H9 (cell line): ENCODE results near the gene TRH. TPM values are rescaled to one million over a fixed set of nuclear protein-coding genes. Genes with fewer than 3 reads are reported as not detected.

ENCODE experiments used
- DNase-seq: peaks from one replicate; pipeline ENCODE4 v3.0.0-alpha.2; 2017
- H2AFZ ChIP-seq: one replicate; pipeline ENCODE4 v1.6.1; 2013; ENCODE audit warnings: mild to moderate bottlenecking, low read length, control low read depth, moderate library complexity
- H2AK5ac ChIP-seq: 2 replicates; pipeline ENCODE4 v1.6.1; 2013; ENCODE audit warnings: low read length, control low read depth, mixed read lengths; ENCODE audit not compliant: insufficient read length
- H2BK120ac ChIP-seq: one replicate; pipeline ENCODE4 v1.6.1; 2013; ENCODE audit warnings: low read depth, mild to moderate bottlenecking, low read length, control low read depth, inconsistent platforms; ENCODE audit not compliant: poor library complexity, severe bottlenecking
- H2BK12ac ChIP-seq: 2 replicates; pipeline ENCODE4 v1.6.1; 2013; ENCODE audit warnings: low read length, control low read depth, mixed read lengths, low read depth; ENCODE audit not compliant: insufficient read length
- H2BK15ac ChIP-seq: 2 replicates; pipeline ENCODE4 v1.6.1; 2013; ENCODE audit warnings: low read depth, low read length, control low read depth
- H2BK20ac ChIP-seq: one replicate; pipeline ENCODE4 v1.6.1; 2013; ENCODE audit warnings: low read depth, mild to moderate bottlenecking, low read length, control low read depth, inconsistent platforms; ENCODE audit not compliant: poor library complexity, severe bottlenecking
- H2BK5ac ChIP-seq: 2 replicates; pipeline ENCODE4 v1.6.1; 2013; ENCODE audit warnings: low read length, control low read depth, mixed read lengths; ENCODE audit not compliant: insufficient read length
- H3K14ac ChIP-seq: 2 replicates; pipeline ENCODE4 v1.6.1; 2013; ENCODE audit warnings: low read length, control low read depth; ENCODE audit not compliant: insufficient read depth
- H3K18ac ChIP-seq: 2 replicates; pipeline ENCODE4 v1.6.1; 2013; ENCODE audit warnings: low read depth, mild to moderate bottlenecking, mixed read lengths, low read length, control low read depth; ENCODE audit not compliant: insufficient read length
- H3K23ac ChIP-seq: 2 replicates; pipeline ENCODE4 v1.6.1; 2013; ENCODE audit warnings: low read length, control low read depth, mixed read lengths, low read depth; ENCODE audit not compliant: insufficient read length
- H3K23me2 ChIP-seq: 2 replicates; pipeline ENCODE4 v1.6.1; 2013; ENCODE audit warnings: low read depth, mild to moderate bottlenecking, mixed read lengths, low read length, control low read depth; ENCODE audit not compliant: insufficient read length, poor library complexity, severe bottlenecking
- H3K27ac ChIP-seq: 2 replicates; pipeline ENCODE4 v1.5.1; 2013; ENCODE audit warnings: low read length, control low read depth, mixed read lengths, low read depth; ENCODE audit not compliant: insufficient read length
- H3K27me3 ChIP-seq: 2 replicates; pipeline ENCODE4 v1.6.1; 2013; ENCODE audit warnings: low read length, control low read depth, inconsistent platforms; ENCODE audit not compliant: insufficient read depth
- H3K4ac ChIP-seq: 2 replicates; pipeline ENCODE4 v1.6.1; 2013; ENCODE audit warnings: low read depth, mild to moderate bottlenecking, control low read depth, inconsistent platforms, low read length, moderate library complexity
- H3K4me1 ChIP-seq: 2 replicates; pipeline ENCODE4 v1.6.1; 2013; ENCODE audit warnings: low read length, control low read depth, inconsistent platforms; ENCODE audit not compliant: insufficient read depth
- H3K4me2 ChIP-seq: 2 replicates; pipeline ENCODE4 v1.6.1; 2013; ENCODE audit warnings: low read length, control low read depth, mixed read lengths; ENCODE audit not compliant: insufficient read length, insufficient read depth
- H3K56ac ChIP-seq: 2 replicates; pipeline ENCODE4 v1.6.1; 2013; ENCODE audit warnings: low read depth, mild to moderate bottlenecking, mixed read lengths, low read length, control low read depth; ENCODE audit not compliant: insufficient read length
- H3K79me1 ChIP-seq: 2 replicates; pipeline ENCODE4 v1.6.1; 2013; ENCODE audit warnings: low read depth, mild to moderate bottlenecking, moderate library complexity, low read length, control low read depth, inconsistent platforms; ENCODE audit not compliant: insufficient read depth, poor library complexity, severe bottlenecking
- H3K79me2 ChIP-seq: 2 replicates; pipeline ENCODE4 v1.6.1; 2013; ENCODE audit warnings: low read length, control low read depth, inconsistent platforms; ENCODE audit not compliant: insufficient read depth
- H3K9ac ChIP-seq: 2 replicates; pipeline ENCODE4 v1.6.1; 2013; ENCODE audit warnings: low read length, control low read depth, mixed read lengths; ENCODE audit not compliant: insufficient read length; ENCODE audit errors: extremely low read depth
- H3K9me3 ChIP-seq: one replicate; pipeline ENCODE4 v1.6.1; 2013; ENCODE audit warnings: low read depth, low read length, inconsistent platforms; ENCODE audit not compliant: control insufficient read depth
- H3T11ph ChIP-seq: one replicate; pipeline ENCODE4 v1.6.1; 2013; ENCODE audit warnings: mild to moderate bottlenecking, low read length, control low read depth, inconsistent platforms
- H4K20me1 ChIP-seq: one replicate; pipeline ENCODE4 v1.6.1; 2013; ENCODE audit not compliant: control insufficient read depth, insufficient read length, insufficient read depth
- H4K5ac ChIP-seq: 2 replicates; pipeline ENCODE4 v1.6.1; 2013; ENCODE audit warnings: low read depth, mild to moderate bottlenecking, mixed read lengths, low read length, control low read depth; ENCODE audit not compliant: insufficient read length
- H4K8ac ChIP-seq: replicated peaks from 2 replicates; pipeline ENCODE4 v1.6.1; 2013; ENCODE audit warnings: low read length, control low read depth, mixed read lengths, low read depth; ENCODE audit not compliant: insufficient read length
- H4K91ac ChIP-seq: 2 replicates; pipeline ENCODE4 v1.6.1; 2013; ENCODE audit warnings: low read depth, mild to moderate bottlenecking, moderate library complexity, mixed read lengths, low read length, control low read depth; ENCODE audit not compliant: insufficient read length
- H3K27ac Mint-ChIP-seq, 3 experiments: 2 replicates in 2 of 3; 3 replicates in 1 of 3; pipeline ENCODE4 v1.8.0; 2020 to 2021; ENCODE audit warnings: mixed read lengths in 3 of 3, mild to moderate bottlenecking in 1 of 3, moderate library complexity in 1 of 3
- H3K27me3 Mint-ChIP-seq: 2 replicates; pipeline ENCODE4 v1.8.0; 2021; ENCODE audit warnings: low read depth, mild to moderate bottlenecking, moderate library complexity, mixed read lengths
- H3K36me3 Mint-ChIP-seq, 3 experiments: 2 replicates in 2 of 3; 3 replicates in 1 of 3; pipeline ENCODE4 v1.8.0; 2020 to 2021; ENCODE audit warnings: low read depth in 3 of 3, mixed read lengths in 3 of 3; ENCODE audit not compliant: insufficient read depth in 1 of 3
- H3K4me1 Mint-ChIP-seq, 2 experiments: 2 replicates each; pipeline ENCODE4 v1.8.0; 2020; ENCODE audit warnings: mixed read lengths in 2 of 2
- H3K4me3 Mint-ChIP-seq, 2 experiments: 2 replicates in 1 of 2; 3 replicates in 1 of 2; pipeline ENCODE4 v1.8.0; 2020 to 2021; ENCODE audit warnings: mild to moderate bottlenecking in 2 of 2, mixed read lengths in 2 of 2, moderate library complexity in 1 of 2
- H3K9me3 Mint-ChIP-seq, 2 experiments: 2 replicates in 1 of 2; 3 replicates in 1 of 2; pipeline ENCODE4 v1.8.0; 2020; ENCODE audit warnings: mild to moderate bottlenecking in 2 of 2, mixed read lengths in 2 of 2, moderate library complexity in 1 of 2
- WGBS: extraction: QIAGEN DNeasy Blood & Tissue Kit; methylation state at CpG from one replicate; pipeline ENCODE4 v1.1.7; 2013; ENCODE audit warnings: missing lambda C conversion rate, low lambda C conversion rate, mixed read lengths; ENCODE audit not compliant: insufficient read length; ENCODE audit errors: extremely low coverage; 5-methylcytosine and 5-hydroxymethylcytosine counted together
- total RNA-seq: library from RNA; stranded (reverse); gene quantifications from 2 replicates; pipeline ENCODE4 v1.2.1, GENCODE V29; 2021
- TF ChIP-seq, protein P1 (sequence below): fragments of 200-600 bp; sonication (generic); conservative IDR thresholded peaks from 3 replicates; pipeline ENCODE4 v1.8.0; 2021; ENCODE audit warnings: antibody characterized with exemption, mild to moderate bottlenecking

The TRH gene
- total RNA-seq, 1 experiment from 2014 or later: not detected

DNA sequence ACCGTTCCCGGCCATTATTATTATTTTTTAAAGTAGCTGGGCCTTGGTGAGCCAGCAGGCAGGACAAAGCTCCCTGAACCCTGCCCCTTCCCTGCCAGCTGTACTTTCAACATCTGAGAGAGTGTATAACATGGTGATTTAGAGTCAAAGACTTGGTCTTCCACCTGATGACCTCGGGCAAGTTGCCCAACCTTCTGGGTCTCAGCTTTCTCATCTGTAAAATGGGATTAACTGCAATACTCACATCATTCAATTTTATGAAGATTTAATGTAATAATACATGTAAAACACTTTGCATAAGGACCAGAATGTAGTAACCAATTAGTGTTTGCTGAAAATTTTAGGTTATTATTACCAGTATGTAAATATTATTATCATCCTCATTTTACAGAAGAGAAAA lies 11.9 kb upstream of the TRH start:
- Histone ChIP-seq H3K79me1 (no peaks in the 10 kb centered on the region), H2AK5ac (no peak overlapping the region), H4K5ac (no peak overlapping the region), H3K23ac (no peak overlapping the region), H3T11ph (no peak overlapping the region), H2BK15ac (no peak overlapping the region), H3K9ac (no peak overlapping the region), H4K8ac (no peak overlapping the region), H3K4ac (no peak overlapping the region), H4K91ac (no peak overlapping the region), H3K4me1 (no peaks in the 10 kb centered on the region), H3K9me3 (no peaks in the 10 kb centered on the region), H2BK12ac (no peak overlapping the region), H2BK120ac (no peak overlapping the region), H3K23me2 (no peaks in the 10 kb centered on the region), H4K20me1 (no peaks in the 10 kb centered on the region), H3K4me2 (no peak overlapping the region), H3K27me3 (peaks cover 11% of the 10 kb centered on the region; the same call in 1 of the 2 replicates), H3K18ac (no peak overlapping the region), H3K56ac (no peak overlapping the region), H2BK5ac (no peak overlapping the region), H3K79me2 (no peaks in the 10 kb centered on the region), H2BK20ac (no peak overlapping the region), H3K27ac (no peak overlapping the region), H3K14ac (no peak overlapping the region), H2AFZ (no peak overlapping the region)
- H3K27me3 Mint-ChIP-seq: peaks cover 73% of the 10 kb centered on the region
- no peaks in the 10 kb centered on the region for H3K36me3 Mint-ChIP-seq
- no peak overlapping the region for H3K27ac Mint-ChIP-seq
- H3K9me3 Mint-ChIP-seq: no peaks in the 10 kb centered on the region
- WGBS: no CpG with 5 or more reads among the region's 3 CpGs
- H3K4me1 Mint-ChIP-seq: no peaks in the 10 kb centered on the region
- TF ChIP-seq, protein P1, sequence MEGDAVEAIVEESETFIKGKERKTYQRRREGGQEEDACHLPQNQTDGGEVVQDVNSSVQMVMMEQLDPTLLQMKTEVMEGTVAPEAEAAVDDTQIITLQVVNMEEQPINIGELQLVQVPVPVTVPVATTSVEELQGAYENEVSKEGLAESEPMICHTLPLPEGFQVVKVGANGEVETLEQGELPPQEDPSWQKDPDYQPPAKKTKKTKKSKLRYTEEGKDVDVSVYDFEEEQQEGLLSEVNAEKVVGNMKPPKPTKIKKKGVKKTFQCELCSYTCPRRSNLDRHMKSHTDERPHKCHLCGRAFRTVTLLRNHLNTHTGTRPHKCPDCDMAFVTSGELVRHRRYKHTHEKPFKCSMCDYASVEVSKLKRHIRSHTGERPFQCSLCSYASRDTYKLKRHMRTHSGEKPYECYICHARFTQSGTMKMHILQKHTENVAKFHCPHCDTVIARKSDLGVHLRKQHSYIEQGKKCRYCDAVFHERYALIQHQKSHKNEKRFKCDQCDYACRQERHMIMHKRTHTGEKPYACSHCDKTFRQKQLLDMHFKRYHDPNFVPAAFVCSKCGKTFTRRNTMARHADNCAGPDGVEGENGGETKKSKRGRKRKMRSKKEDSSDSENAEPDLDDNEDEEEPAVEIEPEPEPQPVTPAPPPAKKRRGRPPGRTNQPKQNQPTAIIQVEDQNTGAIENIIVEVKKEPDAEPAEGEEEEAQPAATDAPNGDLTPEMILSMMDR: no peak
- H3K4me3 Mint-ChIP-seq: no peak overlapping the region
- no peak for DNase-seq
